HG02610 (cell line): ENCODE data around the gene KCNMB1.

Experiments
- ATAC-seq: cut with Tn5 transposase; IDR thresholded peaks from one replicate; pipeline ENCODE4 v1.9.1; 2021; ENCODE audit warnings: mild to moderate bottlenecking, moderate library complexity; ENCODE audit not compliant: unreplicated experiment

Gene KCNMB1

DNA sequence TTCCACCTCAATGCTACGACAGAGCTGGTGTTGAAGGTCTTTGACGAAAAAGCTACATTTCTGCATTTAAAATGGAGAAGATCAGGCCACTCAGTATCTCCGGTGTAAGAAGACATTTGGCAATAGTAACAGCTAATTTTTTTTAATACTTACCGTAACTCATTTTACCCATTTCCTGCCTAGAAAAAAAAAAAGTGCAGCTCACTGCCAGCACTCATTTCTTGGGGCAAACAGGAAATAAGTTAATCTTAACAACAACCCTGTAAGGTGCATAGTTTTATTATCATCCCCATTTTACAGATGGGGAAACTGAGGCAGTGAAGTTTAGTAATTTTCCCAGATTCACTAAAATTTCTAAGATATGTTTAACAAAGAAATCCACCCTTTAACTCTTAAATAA lies 27.4 kb upstream of the KCNMB1 start:
- no peak for ATAC-seq

DNA sequence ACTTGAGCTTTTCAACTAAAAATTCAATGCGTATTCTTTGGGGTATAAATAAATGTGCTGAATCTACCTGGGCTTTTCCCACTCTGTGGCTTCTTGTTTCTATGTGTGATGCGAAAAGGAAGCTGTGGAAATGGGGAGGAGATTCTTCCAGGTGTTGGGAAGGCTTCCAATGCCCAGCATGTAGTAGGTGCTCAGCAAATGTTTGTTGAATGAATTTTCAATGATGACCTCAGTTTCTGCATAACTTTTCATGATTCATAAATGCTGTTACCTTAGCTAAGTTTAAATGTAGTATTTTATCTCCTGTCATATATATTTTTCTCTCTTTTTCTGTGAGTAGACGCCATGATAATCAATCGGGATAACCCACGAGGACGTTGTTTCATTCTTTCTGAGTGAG lies 25.6 kb upstream of the KCNMB1 start:
- no peak for ATAC-seq

DNA sequence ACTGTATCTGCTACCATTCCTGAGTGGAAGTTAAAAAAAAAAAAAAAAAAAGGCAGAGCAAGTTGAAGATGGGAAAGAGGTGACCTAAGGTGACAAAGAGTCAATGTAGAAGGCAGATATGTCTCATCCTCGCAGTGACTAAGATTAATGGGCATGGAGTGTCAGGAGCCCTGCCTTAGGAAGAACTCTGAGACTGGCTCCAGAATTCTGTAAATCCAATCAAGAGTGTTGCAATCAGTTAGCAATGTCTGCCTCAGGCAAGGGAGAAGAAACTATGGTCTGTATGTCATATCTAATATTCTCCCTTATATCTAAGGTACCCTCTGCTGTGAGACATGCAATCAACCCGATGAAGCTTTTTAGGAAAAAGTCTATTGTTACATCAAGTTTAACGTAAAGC lies 24.7 kb upstream of the KCNMB1 start:
- ATAC-seq: no peak

DNA sequence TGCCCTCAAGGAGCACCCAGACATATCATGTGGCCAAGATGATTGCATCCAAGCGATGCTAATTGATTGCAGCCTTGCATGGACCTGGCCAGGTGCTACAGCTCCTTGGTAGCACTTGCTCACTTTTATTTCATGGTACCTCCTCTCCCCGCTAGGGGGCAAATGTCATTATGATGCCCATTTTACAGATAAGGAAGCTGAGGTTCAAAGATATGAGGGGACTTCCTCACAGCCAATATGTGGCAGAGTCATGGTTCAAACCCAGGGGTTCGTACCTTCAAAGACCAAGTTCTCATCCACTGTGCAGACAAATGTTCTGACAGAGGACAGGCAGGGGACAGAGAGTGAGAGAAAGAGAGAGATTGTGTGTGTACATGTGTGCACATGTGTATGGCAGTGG lies 21.9 kb upstream of the KCNMB1 start:
- ATAC-seq: no peak

DNA sequence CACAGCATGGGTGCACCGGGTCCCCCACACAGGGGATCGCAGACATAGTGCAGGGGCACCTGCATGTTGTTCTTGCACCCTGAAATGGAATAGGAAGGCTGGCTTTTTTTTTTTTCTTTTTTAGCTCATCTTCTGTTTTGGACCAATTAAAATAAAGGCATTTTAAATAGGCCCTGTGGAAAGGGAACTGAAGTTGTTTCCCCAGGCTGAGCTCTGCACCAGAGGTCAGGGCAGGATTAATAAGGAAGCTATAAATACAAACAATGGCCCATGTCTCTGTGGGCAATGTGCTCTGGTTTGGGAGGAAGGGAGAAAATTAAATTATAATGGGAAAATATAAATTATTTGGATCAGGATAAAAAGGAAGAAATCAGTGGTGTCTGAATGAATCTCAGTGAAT lies 21.2 kb upstream of the KCNMB1 start:
- ATAC-seq: no peak

DNA sequence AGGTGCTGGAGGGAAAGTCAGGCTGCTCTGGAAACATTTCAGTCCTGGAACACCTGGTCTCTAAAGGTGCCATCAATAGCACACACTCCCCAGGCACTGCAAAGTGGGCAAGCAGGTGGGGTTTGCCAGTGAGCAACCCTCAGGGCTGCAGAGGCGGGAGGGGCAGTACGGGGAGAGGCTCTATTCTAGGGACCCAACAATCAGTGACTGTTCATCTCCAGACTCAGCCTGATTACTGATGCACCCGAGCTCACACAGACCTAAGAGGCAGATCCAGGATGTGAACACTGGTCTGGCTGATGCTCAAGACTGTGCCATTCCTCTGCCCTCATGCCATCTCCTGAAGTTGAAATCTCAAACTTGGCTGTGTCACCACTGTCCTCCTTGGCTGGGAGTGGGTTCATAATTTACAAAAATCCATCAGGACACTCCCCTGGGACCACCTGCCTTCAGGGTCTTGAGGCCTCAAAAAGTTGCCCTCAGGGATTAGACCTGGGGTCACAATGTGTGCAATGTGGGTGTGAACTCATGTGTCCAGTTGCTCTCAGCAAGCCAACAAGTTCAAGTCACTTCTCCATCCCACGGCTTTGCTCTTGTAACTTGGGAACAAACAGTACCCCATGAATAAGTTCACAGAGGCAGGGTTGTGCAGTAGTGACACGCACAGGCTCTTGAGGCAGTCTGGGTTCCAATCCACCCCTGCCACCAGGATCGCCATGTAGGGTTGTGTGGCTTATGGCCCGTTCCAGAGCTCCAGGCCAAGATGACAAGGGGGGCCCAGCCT lies 19.9 kb upstream of the KCNMB1 start:
- no peak for ATAC-seq

DNA sequence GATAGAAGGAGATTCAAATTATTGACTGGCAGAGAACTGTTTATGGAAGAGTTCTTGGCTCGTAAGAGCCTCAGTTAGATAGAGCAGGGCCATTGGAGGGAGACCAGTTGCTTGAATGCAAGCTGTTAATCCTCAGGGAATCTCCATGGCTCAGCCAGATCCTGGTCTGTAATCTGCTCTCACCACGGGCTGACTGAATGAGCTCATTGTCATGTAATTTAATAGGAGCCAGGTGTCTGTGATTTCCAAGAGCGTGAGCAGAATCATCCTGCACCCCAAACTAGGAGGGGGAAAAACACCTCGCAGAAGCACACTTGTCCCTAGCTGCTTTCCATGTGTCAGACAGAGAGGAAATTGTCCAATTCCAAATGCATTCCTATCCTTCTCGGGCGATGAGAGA lies 19.1 kb upstream of the KCNMB1 start:
- no peak for ATAC-seq

DNA sequence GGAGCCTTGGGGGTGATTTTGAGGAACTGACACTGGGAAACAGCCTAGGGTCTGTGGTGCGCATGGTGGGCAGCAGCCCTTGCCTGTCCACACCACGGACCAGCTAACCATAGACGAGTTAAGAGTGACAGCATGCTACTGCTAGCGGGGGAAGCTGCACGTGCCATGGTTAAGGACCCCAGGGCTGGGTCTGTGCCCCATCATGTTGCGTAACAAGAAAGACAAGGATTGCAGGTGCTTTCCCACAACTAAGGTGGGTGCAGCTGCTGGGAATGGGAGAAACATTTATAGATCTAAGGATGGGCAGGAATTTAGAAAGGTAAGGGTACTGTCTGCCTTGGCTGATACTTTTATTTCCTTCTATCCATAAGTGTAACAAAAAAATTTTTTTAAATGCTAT lies 17.9 kb upstream of the KCNMB1 start:
- no peak for ATAC-seq

DNA sequence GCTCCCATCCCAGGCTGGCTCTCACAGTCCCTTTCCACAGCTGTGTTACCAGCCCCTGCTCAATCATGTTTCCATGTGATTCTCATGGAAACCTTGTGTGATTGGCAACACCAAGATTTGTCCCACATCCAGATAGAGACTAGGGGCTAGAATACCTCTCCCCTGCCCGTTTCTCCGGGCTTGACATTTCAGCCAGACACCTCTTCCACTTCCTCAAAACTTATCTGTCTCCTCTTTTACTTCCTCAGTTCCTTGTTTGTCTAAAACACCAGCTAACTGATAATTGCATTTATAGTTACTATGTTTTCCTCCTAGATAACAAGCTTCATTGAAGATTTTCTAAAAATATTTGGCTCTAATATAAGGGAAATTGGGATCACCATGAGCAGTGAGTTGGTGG lies 16.6 kb upstream of the KCNMB1 start:
- no peak for ATAC-seq

DNA sequence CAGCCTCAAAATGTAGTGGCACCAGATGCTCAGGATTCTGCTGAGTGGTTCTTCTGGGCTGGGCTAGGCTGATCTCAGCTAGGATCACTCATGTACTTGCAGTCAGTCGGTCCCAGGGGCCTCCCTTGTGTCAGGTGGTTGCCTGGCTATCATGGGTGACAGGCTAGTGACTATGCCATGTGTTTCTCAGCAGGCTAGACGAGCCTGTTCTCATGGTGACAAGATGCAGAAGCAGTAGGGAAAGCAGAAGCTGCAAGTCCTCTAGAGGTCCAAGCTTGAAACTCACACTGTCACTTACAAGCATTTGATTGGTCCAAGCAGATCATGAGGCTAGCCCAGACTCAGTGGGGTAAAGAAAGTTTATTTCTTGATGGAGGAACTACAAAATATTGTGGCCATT lies 15.2 kb upstream of the KCNMB1 start:
- ATAC-seq: no peak

DNA sequence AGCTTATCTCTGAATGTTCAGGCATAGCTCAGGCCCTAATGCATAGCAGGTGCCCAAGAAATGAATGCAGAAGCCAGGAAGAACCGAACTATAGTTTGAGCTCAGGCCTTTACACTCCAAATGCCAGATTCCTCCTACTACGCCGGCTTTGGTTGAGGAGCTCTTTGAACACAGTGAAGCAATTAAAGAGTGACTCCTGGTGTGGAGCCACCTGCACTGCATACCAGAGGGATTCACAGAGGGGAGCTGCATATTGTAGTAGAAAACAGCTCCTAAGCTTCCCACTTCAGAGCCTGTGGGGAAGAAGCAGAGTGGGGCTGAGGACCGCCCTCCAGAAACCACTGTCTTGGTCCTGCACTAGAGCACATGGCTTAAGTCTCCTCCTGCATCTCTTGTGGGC lies 14.5 kb upstream of the KCNMB1 start:
- ATAC-seq: no peak

DNA sequence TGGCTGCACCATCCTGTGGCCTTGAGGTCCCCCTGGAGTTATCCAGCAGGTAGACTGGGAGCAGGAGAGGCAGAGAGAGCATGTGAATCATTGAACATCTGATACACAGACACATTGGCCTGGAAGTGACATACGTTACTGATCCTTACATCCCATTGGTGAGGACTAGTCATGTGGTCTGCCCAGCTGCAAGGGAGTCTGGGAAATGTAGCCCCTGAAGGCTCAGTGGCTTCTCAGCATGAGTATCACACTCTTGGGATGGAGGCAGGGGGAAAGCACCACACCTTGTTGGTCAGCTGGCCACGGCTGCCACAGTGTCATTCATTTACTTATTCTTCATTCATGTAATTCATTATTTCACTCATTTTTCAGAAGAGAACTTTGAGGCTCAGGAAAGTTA lies 13.3 kb upstream of the KCNMB1 start:
- peak; percentile 52 for ATAC-seq

DNA sequence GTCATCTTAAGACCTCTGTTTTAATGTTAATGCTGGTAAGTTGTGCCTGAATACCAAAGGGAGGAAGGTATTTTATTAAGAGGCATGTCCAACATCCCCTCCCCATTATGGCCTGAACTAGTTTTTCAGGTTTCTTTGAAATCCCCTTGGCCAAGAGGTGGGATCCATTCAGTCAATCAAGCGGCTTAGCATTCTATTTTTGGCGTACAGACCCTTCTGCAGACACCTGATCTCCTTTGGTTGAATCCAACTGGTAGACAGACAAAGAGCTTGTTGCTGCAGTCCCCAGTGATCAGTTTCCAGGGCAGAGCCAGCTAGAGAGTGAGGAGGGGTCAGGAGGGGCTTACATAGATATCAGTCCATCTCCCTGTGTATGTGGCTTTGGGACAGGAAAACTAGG lies 7.9 kb upstream of the KCNMB1 start:
- no peak for ATAC-seq

DNA sequence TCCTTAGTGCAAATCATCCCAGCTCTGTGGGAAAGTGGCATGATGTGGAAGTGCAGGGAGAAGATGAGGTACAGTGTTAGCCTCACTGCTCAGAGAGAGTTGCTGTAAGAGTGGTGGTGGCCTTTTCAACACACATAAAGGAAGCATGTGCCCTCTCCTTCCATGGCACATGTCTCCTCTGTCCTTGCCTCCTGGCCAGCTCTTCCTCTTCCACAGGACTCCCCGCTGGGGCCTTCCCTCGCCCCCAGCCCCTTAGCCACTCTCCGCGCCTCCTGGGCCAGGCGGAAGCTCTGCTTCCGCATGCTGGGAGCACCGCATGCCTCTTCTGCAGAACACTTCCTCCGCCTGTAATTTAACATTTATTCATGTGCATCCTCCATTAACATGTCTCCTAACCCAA lies 4.8 kb upstream of the KCNMB1 start:
- no peak for ATAC-seq

DNA sequence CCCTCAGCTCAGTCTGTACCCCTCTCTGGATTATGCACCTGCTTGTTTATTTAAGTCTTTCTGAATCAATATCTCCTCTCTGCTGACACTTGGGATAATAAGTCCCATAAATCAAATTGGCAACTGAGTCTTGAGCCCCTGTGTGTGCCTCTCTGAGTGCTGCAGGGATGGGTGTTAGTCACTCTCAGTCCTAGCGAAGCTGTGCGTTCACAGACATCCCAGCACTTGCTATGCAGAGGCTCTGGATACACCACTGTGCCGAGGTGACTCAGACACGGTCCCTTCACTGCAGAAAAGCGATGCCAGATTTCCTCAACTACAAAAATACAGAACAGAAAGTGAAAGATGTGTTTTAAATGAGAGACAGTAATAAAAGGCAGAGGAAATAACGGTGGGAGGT lies 4.1 kb upstream of the KCNMB1 start:
- ATAC-seq: peak; percentile 54

DNA sequence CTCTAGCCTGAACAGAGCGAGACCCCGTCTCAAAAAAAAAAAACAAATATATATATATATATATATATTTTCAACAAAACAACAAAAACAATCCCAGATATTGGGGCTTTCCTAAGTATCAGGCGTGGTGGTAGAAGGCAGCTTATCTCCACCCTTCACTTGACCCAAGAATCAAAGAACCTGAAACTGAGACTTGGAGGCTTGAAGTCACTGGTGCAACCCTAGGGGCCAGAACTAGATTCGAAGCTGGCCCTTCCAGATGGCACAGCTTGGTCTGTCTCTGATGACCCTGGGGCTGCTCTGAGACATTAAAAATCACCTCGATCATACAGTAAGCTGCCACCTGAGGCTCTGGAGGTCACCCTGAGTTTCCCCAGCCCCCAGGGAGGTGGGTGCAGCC lies 1.3 kb upstream of the KCNMB1 start:
- ATAC-seq: peak; percentile 43

DNA sequence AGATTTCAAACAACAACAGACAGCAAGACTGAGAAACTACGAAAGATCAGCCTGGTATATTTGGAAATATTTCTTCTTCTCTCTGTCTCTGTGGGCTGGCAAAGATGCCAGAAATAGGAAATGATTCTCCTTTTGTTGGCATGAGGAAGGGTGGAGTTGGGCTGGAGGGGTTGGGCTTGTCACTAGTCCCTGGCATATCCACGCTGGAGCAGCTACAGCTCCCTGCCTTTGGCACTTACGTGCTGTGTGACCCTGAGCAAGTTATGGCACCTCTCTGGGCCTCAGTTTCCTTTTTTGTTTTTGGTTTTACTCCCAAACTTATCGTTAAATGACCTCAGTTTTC lies 354 bp upstream of the KCNMB1 start:
- no peak for ATAC-seq

DNA sequence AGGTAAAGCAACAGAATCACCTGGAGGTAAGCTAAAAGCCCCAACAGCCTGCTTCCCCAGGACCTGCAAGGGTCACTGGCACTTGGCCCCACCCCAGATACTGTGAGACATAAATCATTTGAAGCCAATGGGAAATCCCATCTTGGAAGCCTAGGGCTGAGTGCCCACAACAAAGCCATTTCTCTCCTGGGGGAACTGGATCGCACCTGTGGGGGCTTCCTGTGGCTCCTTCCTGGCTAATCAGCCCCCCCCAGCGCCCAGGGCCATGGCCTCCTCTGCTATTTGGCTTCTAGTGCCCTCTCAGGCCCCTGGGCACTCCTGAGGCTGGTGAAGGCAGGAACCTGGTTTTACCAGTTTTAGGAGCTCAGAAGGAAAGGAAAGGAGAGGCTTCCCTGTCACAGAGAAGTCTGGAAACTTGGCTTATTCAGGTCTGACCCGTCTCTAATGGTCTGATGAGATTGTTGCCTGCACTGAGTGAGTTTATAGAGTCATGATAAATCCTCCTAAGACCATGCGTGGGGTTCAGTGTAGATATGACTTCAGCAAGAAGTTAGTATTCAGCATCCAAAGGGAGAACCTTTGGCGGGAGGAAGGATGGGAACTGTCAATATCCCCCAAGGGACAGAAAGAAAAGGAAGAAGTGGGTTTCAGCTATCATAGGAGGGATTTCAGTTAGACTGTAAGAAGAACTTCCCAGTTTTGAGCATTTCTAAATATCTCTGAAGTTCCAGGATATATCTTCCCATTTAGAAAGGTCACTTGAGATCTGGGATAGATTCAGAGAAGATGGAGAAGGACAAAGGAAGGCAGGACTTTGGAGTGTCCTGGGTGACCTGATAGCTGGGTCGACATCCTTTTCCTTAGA lies 1.2 kb downstream of the KCNMB1 start:
- no peak for ATAC-seq

DNA sequence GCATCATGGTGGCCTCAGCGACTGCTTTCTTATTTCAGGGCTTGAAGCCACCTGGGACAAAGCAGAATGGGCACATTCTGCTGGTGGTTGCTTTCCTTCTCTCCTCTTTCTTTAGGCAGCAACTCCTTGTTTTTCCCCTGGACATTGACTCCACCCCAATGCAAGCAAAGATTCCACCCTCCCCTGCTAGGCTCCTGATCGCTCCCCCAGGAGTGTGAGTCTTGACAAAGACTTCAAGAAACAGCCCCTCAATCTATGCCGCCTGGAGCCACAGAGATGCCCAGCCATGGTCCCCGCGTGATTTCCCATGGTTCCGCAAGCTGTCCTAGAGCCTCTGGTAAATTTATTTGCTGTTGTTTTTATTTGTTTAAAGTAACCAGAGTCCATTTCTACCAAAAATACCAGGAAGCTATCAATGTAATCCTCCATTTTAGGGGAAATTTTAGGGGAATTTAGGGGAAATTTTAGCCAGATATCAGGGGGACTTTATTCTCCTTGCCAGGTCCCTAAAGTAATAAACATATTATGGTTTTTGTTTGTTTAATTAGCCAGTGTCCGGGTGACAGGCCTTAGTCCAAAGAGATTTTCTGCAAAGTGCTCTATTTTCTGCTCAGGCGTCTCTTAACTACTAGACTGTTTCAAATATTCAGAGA lies 2.3 kb downstream of the KCNMB1 start:
- ATAC-seq: no peak

DNA sequence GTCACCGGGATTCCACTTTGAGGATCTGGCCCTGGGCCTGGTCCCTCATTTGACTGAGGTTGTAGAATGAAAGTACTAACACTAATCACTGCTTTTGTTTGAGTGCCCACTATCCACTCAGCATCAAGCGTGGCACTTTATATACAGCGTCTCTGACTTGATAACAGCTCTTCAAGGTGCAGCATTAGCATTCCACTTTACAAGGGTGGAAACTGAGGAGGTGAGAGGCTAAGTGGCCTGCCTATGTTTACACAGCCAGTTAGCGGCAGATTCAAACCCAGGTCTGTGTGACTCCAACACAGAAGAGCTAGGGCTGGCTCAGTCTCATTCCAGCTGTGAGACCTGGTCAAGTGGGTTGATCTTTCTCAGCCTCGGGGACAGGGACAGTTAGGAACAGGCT lies 5.9 kb downstream of the KCNMB1 start:
- no peak for ATAC-seq

DNA sequence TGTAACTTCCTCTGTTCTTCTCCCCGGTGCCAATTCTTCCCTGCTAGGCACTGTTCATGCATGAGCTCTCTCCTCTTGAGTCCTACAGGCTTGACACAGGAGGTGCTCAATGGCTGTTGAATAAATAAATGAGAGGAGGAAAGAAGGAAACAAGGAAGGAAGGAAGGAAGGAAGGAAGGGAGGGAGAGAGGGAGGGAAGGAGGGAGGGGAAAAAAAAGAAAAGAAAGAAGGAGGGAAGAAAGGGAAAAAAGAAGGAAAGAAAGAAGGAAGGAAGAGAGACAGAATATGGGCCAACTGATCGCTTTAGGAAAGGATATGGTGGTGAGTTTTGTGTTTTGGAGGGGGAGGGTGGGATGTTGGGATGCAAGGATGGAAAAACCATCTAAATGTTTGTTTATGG lies 6.4 kb downstream of the KCNMB1 start:
- ATAC-seq: no peak

DNA sequence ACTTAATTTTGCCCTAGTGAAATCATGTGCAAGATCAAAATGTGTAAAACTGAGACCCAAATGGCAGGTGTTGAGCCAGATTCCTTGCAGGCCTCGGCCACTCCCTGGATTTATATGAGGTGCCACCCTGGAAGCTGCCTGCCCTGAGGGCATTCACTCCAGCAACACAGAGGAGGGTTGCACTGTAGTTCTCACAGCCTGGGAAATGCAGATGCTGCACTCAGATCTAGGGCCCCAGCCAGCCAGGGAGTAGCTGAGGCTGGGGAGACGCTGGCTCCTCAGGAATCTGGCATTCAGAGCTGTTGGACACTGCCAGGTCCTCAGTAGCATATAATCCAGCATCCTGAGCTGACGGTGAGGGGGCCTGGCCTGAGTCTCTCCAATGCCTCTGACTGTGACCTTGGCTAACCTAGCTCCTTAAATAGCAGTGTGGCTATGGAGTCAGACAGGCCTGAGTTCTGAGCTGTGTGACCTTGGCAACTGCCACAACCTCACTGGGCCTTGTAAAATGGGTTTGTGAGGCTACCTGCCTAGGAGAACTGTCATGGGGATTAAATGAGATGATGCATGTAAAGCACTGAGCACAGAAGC lies 8.7 kb downstream of the KCNMB1 start:
- ATAC-seq: no peak
